Measurements from ENCODE around the gene PRDM15.
A peak's percentile ranks its signal among the peaks of the same experiment; 100 is the strongest.
"Not testable (repeated sequence)": the region's sequence is repeated elsewhere in the genome, so short reads cannot be mapped to it uniquely, and the experiment has no call there.

Gene PRDM15

GRCh38 chr21:41802684-41803083 lies 76.5 kb downstream of the PRDM15 start:
- DNase-seq = no peak

DNA sequence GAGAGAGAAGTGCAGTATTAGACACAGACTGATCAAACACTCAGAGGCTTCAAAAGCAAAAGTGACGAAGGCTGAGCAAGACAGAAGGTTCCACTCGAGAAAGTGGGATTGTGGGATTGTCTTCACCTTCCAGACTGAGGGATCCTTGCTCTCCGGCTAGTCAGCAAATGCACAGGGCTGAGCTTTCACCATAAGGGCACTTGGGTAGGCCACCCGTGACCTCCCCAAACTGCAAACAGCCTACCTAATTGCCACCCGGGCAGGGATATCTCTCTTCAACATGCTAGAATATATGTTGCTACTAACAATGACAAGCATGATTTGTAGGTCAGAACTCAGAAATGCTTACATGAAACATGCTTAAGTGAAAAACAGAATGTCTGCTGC lies 77.0 kb downstream of the PRDM15 start:
- no peak for DNase-seq

DNA sequence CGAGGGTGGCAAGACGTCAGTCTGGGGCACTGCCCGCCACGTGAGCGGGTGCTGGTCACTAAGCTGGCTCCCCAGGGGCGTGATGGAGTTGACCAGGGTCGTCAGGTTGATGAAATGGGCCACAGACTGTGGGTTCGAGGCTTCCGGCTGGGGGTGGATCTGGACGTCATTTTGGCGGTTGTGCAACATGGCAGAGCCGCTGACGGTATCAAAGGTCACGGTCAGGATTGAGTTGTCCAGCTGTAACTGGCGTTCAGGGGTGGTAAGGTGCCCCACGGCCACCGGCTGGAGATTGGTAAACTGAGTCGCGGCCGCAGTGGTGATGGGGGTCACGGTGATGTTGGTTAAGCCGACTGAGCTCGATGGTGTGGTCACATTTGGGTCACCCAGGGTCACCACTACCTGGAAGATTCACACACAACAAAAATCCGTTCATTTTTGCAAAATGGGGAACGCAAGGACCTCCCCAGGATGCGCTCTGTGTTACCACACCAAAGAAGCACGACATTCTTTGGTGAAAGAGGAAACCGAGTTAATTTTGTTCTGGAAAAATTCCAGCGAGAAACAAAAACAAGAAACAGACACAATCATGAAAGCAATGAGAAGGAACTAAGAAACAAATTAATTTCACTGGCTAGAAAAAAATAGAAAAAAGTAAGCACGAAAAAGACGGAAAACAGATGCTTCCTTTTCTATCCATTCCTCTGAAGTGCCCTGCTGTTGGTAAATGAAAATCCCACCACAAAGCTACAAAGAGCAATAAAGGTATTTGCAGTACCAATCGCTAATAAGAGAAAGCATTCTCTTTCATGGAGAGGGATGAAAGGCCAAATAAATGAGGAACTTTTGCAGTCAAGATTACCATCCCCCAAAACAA lies 77.6 kb downstream of the PRDM15 start:
- DNase-seq = no peak

- DNase-seq = no peak
Measured at GRCh38 chr21:41800425-41801320, 78.5 kb downstream of the PRDM15 start.

- no peak for DNase-seq
Measured at GRCh38 chr21:41799763-41800162, 79.4 kb downstream of the PRDM15 start.

GRCh38 chr21:41798326-41798725 lies 80.8 kb downstream of the PRDM15 start:
- no peak for DNase-seq

GRCh38 chr21:41796476-41797080 lies 82.6 kb downstream of the PRDM15 start:
- DNase-seq = no peak

- no peak for DNase-seq
Measured at GRCh38 chr21:41795726-41796125, 83.4 kb downstream of the PRDM15 start.

DNA sequence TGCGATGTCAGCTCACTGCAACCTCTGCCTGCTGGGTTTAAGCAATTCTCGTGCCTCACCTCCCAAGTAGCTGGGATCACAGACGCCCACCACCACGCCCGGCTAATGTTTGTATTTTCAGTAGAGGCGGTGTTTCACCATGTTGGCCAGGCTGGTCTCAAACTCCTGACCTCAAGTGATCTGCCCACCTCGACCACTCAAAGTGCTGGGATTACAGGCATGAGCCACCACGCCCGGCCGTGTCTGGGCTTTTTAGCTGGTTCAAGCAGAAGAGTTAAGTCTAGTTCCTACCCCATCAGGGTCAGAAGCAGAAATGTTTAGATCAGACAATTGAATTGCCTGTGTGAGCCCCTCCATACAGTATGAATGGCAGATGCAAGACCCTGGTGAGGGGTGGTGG lies 84.5 kb downstream of the PRDM15 start:
- no peak for DNase-seq

DNA sequence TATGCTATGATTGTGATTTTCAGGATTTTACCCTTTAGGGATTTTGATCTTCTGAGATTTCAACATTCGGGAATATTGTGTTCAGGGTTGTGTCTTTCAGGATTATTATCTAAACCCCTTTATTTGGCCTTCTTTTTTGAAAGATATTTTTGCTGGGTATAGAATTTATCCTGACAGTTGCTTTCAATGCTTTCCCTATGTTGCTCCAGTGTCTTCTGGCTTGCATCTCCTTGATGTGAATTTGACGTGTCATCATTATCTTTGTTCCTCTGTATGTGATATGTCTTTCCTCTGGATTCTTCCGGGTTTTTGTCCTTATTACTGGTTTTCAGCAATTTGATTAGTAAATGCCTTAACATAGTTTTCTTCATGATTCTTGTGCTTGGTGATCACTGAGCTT lies 86.4 kb downstream of the PRDM15 start:
- no peak for DNase-seq

- peak in 2 of 3 experiments; percentile 8 to 15 for DNase-seq
Measured at GRCh38 chr21:41786509-41786987, 92.6 kb downstream of the PRDM15 start.

DNA sequence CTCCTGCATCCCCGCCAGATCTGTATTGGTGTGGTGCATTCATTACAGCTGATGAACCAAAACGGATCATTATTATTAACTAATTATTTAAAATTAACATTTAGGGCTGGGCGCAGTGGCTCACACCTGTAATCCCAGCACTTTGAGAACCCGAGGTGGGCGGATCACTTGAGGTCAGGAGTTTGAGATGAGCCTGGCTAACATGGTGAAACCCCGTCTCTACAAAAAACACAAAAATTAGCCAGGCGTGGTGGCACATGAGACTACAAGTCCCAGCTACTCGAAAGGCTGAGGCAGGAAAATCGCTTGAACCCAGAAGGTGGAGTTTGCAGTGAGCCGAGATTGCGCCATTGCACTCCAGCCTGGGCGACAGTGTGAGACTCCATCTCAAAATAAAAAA lies 93.9 kb downstream of the PRDM15 start:
- not testable (repeated sequence) for DNase-seq

DNA sequence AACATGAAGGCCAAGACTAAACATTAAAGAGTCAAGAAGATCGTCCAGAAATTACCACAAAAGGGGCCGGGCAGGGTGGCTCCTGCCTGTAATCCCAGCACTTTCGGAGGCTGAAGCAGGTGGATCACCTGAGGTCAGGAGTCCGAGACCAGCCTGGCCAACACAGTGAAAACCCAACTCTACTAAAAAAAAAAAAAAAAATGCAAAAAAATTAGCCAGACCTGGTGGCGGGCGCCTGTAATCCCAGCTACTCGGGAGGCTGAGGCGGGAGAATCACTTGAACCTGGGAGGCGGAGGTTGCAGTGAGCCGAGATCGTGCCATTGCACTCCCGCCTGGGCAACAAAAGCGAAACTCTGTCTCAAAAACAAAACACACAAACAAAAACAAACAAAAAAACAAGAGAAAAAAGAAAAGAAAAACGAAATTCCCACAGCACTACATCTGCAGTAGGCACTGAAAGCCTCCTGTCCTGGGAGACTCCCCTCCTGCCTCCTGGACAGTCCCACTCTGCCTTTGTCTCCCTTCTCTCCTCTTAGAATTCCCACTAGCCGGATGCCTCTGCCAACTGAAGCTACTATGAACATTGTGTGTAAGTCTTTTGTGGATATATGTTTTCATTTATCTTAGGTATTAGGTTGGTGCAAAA lies 94.6 kb downstream of the PRDM15 start:
- no peak for DNase-seq

DNA sequence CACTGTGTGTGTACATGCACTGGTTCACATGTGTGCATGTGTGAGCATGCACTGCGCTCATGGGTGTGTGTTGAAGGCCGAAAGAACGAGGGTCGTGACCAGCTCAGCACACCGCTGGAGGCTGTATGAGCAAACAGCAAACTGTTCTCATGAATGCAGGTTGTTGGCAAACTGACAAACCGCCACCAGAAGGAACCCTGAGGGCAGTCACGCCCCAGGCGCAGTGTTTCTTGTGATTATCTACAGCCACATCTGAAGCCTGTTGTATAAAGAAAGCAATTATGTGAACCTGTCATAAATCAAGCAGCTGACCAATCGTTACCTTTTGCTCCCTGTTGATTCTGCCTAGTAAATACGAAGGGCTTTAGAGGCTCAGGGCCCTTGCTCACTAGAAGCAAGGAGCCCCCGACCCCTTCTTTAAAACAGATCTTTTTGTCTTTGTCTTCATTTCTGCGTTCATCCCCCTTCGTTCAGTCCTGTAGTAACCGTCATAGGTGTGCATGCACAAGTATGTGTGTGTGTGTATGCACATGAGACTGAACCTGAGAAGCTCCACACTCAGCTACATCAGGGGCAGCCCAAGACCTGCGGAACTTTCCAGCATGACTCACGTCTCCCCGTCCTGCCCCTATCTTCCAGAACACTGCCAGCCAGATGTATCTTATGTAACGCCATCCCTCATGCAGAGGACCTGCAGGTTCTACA lies 95.5 kb downstream of the PRDM15 start:
- DNase-seq = peak; percentile 30 to 96 (median 85)

GRCh38 chr21:41781050-41781410 lies 98.1 kb downstream of the PRDM15 start:
- DNase-seq = no peak

GRCh38 chr21:41780337-41781049 lies 98.7 kb downstream of the PRDM15 start:
- no peak for DNase-seq

- DNase-seq = peak; percentile 40 to 85 (median 68)
Measured at GRCh38 chr21:41779659-41780058, 99.5 kb downstream of the PRDM15 start.

GRCh38 chr21:41778930-41779600 lies 100.1 kb downstream of the PRDM15 start:
- peak; percentile 44 to 65 (median 63) for DNase-seq

- DNase-seq = peak; percentile 37 to 85 (median 71)
Measured at GRCh38 chr21:41777951-41778815, 101.0 kb downstream of the PRDM15 start.

GRCh38 chr21:41776778-41777177 lies 102.4 kb downstream of the PRDM15 start:
- no peak for DNase-seq
